Effector memory CD4-positive, alpha-beta T cell (primary cell): ENCODE measurements around the gene SETD3.

Source experiments
- DNase-seq, 3 donors: peaks; one replicate each; pipeline ENCODE4 v3.0.0-alpha.2; 2020
- H3K27ac ChIP-seq: 2 replicates; pipeline ENCODE4 v1.7.0; 2013; ENCODE audit warnings: mild to moderate bottlenecking, low read length, moderate library complexity; ENCODE audit not compliant: insufficient read depth, poor library complexity, severe bottlenecking
- H3K27me3 ChIP-seq: replicated peaks from 2 replicates; pipeline ENCODE4 v1.7.0; 2013; ENCODE audit warnings: mild to moderate bottlenecking, low read length; ENCODE audit not compliant: insufficient read depth, control insufficient read depth, poor library complexity, severe bottlenecking
- H3K36me3 ChIP-seq: 2 replicates; pipeline ENCODE4 v1.7.0; 2013; ENCODE audit warnings: mild to moderate bottlenecking, low read length, moderate library complexity; ENCODE audit not compliant: control insufficient read depth, insufficient read depth
- H3K4me1 ChIP-seq: 2 replicates; pipeline ENCODE4 v1.7.0; 2013; ENCODE audit warnings: low read length, mild to moderate bottlenecking; ENCODE audit not compliant: control insufficient read depth, insufficient read depth, poor library complexity, severe bottlenecking
- H3K4me3 ChIP-seq: 2 replicates; pipeline ENCODE4 v1.7.0; 2013; ENCODE audit warnings: low read length, low read depth, mild to moderate bottlenecking; ENCODE audit not compliant: insufficient read depth, poor library complexity, severe bottlenecking
- H3K9me3 ChIP-seq: 2 replicates; pipeline ENCODE4 v1.7.0; 2013; ENCODE audit warnings: mild to moderate bottlenecking, low read length, moderate library complexity; ENCODE audit not compliant: control insufficient read depth

The SETD3 gene

DNA sequence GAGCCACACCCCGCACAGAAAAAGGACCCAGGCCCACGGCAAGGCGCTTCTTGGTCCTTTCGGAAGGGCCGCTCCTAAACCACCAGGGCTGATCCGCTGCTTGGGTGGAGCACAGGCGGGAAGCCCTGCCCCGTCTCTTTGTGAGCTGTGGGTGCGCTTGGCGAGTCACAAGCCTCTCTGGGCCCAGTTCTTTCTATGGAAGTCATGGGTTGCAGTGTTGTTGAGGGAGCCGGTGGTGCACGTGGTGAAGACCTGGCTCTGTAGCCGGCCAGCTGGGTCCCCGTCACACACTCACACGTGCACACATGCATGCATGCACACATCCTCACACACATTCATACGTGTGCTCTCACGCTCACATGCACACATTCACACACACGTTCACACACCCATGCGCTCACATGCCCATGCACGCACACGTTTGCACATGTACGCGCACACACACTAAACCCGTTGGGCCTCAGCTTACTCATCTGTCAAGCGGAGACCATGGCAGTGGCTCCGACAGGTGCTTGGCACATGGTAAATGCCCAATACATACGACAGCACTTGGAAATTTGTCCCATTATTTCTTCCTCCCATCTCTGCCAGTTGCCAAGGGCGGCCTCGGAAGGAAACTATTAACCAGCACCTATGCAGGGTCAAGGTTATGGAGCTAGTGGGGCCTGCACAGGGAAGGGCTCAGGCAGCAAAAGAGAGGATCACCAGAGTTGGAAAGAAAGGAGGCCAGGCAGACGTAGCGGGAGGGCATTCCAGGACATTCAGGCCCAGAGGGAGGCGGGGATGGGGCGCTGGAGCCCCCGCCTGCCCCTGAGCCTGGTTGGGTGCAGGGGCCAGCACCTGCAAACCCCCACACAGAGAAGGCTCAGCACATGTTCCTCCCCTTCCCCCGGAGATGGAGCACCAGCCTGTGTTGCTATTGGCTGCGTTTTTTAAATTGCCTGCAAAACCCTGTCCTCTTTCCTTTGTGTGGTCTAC is 96.9 kb downstream of the SETD3 start:
- Histone ChIP-seq H3K9me3 (no peaks in the 10 kb centered on the region), H3K4me1 (no peaks in the 10 kb centered on the region), H3K27ac (no peak overlapping the region), H3K36me3 (no peaks in the 10 kb centered on the region), H3K27me3 (no peaks in the 10 kb centered on the region), H3K4me3 (no peak overlapping the region)
- no peak for DNase-seq

DNA sequence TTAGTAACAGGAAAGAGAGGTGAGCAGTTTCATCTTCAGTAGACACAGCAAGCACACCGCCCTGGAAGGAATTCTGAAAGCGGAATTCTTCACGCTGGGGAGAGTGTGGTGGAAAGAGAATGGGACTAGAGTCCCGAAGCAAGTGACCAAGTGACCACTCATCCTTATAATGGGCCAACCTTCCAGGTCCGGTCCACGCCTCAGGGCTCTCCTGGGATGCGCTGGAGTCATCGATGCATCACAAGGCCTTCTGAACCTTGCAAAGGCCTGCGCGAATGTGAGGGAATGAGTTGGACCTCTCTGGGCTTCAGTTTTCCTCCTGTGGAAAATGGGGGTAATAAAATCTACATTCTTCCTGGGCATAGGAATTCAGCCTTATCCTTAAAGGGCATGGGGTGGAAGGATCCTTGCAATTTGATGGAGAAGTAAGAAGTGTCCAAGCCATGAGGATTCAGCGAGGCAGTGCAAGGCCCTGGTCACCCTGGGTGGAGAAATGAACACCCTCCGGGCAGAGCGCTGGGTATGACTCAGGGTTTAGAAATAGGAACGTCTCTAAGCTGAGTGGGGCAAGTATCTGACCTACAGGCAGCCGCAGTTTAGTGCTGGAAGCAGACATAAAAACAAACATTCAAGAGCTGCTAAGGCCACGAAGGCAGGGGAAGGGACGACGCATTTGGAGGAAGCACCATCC is 97.7 kb downstream of the SETD3 start:
- no peaks in the 10 kb centered on the region for H3K4me1 ChIP-seq
- H3K36me3 ChIP-seq = no peaks in the 10 kb centered on the region
- H3K9me3 ChIP-seq = no peaks in the 10 kb centered on the region
- DNase-seq = no peak
- H3K4me3 ChIP-seq = no peak overlapping the region
- no peak overlapping the region for H3K27ac ChIP-seq
- H3K27me3 ChIP-seq = no peaks in the 10 kb centered on the region

DNA sequence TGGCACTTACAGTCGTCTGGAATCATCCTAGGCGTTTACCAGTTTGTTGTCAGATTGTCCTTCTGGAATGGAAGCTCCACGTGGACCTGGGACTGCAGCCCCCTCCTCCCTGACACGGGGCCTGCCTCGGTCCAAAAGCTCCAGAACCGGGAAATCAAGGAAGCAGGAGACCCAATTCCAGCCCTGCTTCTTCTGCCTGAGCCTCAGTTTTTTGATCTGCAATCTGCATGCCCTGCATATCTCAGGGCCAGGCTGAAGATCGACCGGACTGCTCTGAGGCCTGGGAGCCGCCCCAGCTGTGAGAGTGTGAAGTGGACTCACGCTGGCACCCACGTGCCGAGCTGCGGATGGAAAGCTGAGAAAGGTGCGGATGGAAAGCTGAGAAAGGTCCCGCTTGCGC is 98.6 kb downstream of the SETD3 start:
- Histone ChIP-seq H3K9me3 (no peaks in the 10 kb centered on the region), H3K27me3 (no peaks in the 10 kb centered on the region), H3K4me3 (no peak overlapping the region), H3K4me1 (no peaks in the 10 kb centered on the region), H3K27ac (no peak overlapping the region), H3K36me3 (no peaks in the 10 kb centered on the region)
- no peak for DNase-seq

DNA sequence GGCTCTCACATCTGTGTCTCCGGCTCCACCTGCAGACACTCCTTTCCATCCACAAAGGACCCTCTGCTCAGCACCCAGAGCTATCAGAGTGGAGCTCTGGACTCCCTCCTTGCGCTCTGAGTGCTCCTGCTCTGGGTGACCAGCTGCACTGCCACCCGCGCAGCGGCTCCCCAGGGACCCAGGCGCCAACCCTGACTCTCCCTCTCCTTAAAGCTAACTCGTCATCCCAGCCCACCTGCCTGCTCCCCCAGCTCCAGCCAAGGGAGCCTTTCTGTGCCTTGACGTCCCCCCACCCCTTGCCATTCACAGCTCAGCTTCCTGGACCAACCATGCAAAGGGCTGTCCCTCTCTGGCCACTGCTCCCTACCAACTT is 99.0 kb downstream of the SETD3 start:
- Histone ChIP-seq H3K4me1 (no peaks in the 10 kb centered on the region), H3K36me3 (no peaks in the 10 kb centered on the region), H3K4me3 (no peak overlapping the region), H3K9me3 (no peaks in the 10 kb centered on the region), H3K27ac (no peak overlapping the region), H3K27me3 (no peaks in the 10 kb centered on the region)
- no peak for DNase-seq

DNA sequence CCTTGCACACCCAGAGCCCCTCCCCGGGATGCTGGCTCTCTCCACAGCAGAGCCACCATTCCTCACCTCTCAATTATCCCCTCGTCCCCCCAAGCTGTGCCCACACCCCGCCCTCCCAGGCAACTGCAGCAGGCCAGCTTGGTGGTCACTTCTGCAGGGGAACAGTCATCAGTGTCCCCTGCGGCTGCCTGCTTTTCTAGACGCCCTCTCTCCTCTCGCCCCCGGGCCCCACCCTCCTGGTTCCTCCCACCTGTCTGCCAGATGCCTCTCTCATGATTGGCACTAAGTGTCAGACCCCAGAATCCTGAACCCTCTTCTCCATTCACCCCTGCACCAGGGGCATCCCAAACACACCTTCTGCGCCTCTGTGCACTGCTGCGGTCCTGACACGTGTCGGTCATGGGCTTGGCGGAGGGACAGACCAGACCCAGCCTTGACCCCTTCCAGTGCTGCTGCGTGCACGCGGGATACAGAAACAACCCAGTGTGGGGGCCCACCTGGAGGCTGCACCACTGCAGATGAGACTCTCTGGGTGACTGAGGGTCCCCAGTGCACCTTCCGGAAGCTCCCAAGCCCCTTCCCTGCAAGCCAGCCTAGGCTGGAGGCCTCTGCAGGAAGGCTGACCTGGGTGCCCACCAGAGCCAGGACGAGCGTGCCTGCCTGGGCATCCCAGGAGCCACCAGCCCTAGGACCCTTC is 99.5 kb downstream of the SETD3 start:
- Histone ChIP-seq H3K4me3 (no peak overlapping the region), H3K36me3 (no peaks in the 10 kb centered on the region), H3K27ac (no peak overlapping the region), H3K9me3 (no peaks in the 10 kb centered on the region), H3K4me1 (no peaks in the 10 kb centered on the region), H3K27me3 (no peaks in the 10 kb centered on the region)
- no peak for DNase-seq

DNA sequence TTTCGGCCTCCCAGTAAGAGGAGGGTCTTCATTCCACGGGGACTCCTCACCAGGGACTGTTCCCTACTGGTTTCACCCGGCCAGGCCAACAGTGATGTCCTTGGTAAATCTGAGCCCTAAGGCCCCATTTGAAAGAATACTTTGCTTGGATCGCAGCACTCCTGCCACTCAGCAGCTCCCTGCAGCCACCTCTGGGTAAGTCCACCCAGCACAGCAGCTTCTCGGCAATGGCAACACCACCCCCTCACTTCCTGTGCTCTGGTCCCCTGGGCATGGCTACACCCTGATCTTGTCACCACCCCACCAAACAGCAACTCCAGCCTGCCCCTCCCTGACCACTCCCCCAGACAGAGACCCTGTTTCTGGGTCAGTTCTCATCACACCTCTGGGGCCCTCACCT is 100.3 kb downstream of the SETD3 start:
- Histone ChIP-seq H3K9me3 (no peaks in the 10 kb centered on the region), H3K4me1 (no peaks in the 10 kb centered on the region), H3K36me3 (no peaks in the 10 kb centered on the region), H3K4me3 (no peak overlapping the region), H3K27me3 (no peaks in the 10 kb centered on the region), H3K27ac (no peak overlapping the region)
- DNase-seq = no peak

DNA sequence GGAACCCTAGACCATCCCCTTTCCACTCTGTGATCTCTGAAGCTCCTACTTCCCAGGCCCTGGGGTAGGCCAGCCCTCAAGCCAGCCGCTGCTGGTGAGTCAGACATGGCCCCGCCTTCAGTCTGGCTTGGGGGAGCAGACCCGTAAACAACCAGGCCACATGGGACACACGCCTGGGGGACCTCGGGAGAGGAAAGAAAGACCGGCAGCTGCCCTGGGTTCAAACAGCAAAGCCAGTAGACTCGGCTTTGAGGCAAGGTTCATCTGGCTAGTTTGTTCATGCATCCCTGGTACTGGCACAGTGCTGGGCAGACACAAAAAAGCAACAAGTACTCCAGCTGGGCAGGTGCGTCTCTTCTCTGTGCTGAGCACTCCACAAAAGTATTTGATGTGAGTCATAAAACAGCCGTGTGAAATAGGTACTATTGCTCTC is 101.9 kb downstream of the SETD3 start:
- no peak for DNase-seq
- no peaks in the 10 kb centered on the region for H3K27me3 ChIP-seq
- H3K36me3 ChIP-seq = no peaks in the 10 kb centered on the region
- no peak overlapping the region for H3K27ac ChIP-seq
- H3K4me3 ChIP-seq = no peak overlapping the region
- H3K9me3 ChIP-seq = no peaks in the 10 kb centered on the region
- H3K4me1 ChIP-seq = no peaks in the 10 kb centered on the region

DNA sequence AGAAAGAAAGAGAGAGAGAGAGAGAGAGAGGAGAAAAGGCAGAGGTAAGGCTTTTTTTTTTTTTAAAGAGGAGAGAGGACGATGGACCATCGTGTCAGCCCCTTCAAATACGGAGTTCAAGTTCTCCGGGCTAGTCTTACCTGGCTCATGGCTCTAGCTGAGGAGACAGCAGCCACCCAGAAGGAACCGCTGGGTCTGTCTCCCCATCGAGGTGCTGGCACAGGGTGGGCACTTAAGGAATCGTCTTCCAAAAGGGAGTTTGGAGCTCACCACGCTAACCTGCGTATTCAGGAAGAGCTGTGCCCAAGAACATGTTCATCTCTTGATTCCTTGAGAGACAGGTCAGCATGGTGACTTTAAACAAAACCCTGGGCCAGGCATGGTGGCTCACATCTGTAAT is 102.7 kb downstream of the SETD3 start:
- H3K27ac ChIP-seq = no peak overlapping the region

DNA sequence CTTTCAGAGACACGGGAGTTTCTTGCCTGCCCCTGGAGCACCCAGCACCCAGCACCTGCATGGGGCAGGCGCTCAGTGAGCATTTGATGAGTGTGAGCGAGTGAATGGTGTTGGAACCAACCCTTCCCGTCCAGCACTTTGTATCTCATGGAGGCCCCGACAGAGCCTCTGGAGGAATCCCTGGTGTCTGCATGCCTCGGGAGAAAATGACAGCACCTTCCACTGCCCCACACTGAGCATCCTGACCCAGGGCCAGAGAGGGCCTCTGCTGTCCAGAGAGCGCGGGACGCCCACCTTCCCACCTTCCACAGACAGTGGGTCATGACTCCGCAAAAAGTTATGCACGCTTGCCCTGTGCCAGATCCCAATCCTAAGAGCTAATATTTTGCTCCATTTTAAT is 105.7 kb downstream of the SETD3 start:
- no peak for DNase-seq
- Histone ChIP-seq H3K36me3 (no peaks in the 10 kb centered on the region), H3K4me1 (no peaks in the 10 kb centered on the region), H3K27me3 (no peaks in the 10 kb centered on the region), H3K27ac (no peak overlapping the region), H3K9me3 (no peaks in the 10 kb centered on the region), H3K4me3 (no peak overlapping the region)

More for the DNA sequence above, 102.7 kb downstream of the SETD3 start:
- H3K9me3 ChIP-seq = no peaks in the 10 kb centered on the region
- no peak for DNase-seq
- H3K4me1 ChIP-seq = no peaks in the 10 kb centered on the region
- H3K27me3 ChIP-seq = no peaks in the 10 kb centered on the region
- no peaks in the 10 kb centered on the region for H3K36me3 ChIP-seq
- H3K4me3 ChIP-seq = no peak overlapping the region
